Measurements from ENCODE around the gene YWHAG. TPM values are rescaled to one million over a fixed set of nuclear protein-coding genes. Genes with fewer than 3 reads are reported as not detected.

The YWHAG gene
- total and polyA plus RNA-seq, 2 of the 13 experiments (the other 11 are each of a cell fraction or from before 2014, with no cell fraction given), result 36.9 to 67.5 TPM

GRCh38 chr7:76303202-76304147 is 55.3 kb downstream of the YWHAG start (continued):
- no peak; the same call in 1 of the 2 replicates for TF ChIP-seq HDAC1 (CRISPR knock-in tag; IDR thresholded peaks at IDR 0.05)
- TF ChIP-seq ZFYVE20 (CRISPR knock-in tag; IDR thresholded peaks at IDR 0.05; ENCODE audit: borderline replicate concordance, low read depth), result no peak
- no peak for TF ChIP-seq RNF2 (conservative IDR thresholded peaks at IDR 0.05; ENCODE audit: low read depth)
- TF ChIP-seq ZBTB38 (CRISPR knock-in tag; IDR thresholded peaks at IDR 0.05), result no peak; the same call in 1 of the 2 replicates
- TF ChIP-seq RNF219 (CRISPR knock-in tag; IDR thresholded peaks at IDR 0.05), result no peak
- no peak for TF ChIP-seq ZIK1 (CRISPR knock-in tag; IDR thresholded peaks at IDR 0.05; ENCODE audit: borderline replicate concordance, low read depth)
- TF ChIP-seq KDM6A (CRISPR knock-in tag; IDR thresholded peaks at IDR 0.05; ENCODE audit: low read depth), result no peak
- no peak for TF ChIP-seq RXRB (CRISPR knock-in tag; IDR thresholded peaks at IDR 0.05; ENCODE audit: borderline replicate concordance)
- TF ChIP-seq ZNF788 (CRISPR knock-in tag; IDR thresholded peaks at IDR 0.05; ENCODE audit: borderline replicate concordance), result no peak
- TF ChIP-seq ZNF460 (CRISPR knock-in tag; IDR thresholded peaks at IDR 0.05; ENCODE audit: borderline replicate concordance), result no peak
- TF ChIP-seq PHF8 (CRISPR knock-in tag; IDR thresholded peaks at IDR 0.05), result peak; percentile 38; the same call in 1 of the 2 replicates
- peak; percentile 98 for TF ChIP-seq ZNF770 (CRISPR knock-in tag; IDR thresholded peaks at IDR 0.05)
- no peak for TF ChIP-seq ATAD3A (CRISPR knock-in tag; IDR thresholded peaks at IDR 0.05)
- TF ChIP-seq ZNF619 (CRISPR knock-in tag; IDR thresholded peaks at IDR 0.05), result no peak
- TF ChIP-seq SMARCC2 (IDR thresholded peaks at IDR 0.05), result no peak
- no peak for TF ChIP-seq ZNF616 (CRISPR knock-in tag; IDR thresholded peaks at IDR 0.05; ENCODE audit: low read depth)
- TF ChIP-seq ZBTB7B (CRISPR knock-in tag; IDR thresholded peaks at IDR 0.05), result no peak
- TF ChIP-seq MAFK (conservative IDR thresholded peaks at IDR 0.05 in 1 of 2, IDR thresholded peaks at IDR 0.05 in 1 of 2; ENCODE audit: low read length in 2 of 2), result no peak
- no peak for TF ChIP-seq ZNF292 (CRISPR knock-in tag; IDR thresholded peaks at IDR 0.05; ENCODE audit: borderline replicate concordance, low read depth)
- TF ChIP-seq ZNF772 (CRISPR knock-in tag; IDR thresholded peaks at IDR 0.05), result no peak
- TF ChIP-seq ASH2L (IDR thresholded peaks at IDR 0.05; ENCODE audit: insufficient read length, low read depth, low read length), result no peak
- TF ChIP-seq, protein P1, sequence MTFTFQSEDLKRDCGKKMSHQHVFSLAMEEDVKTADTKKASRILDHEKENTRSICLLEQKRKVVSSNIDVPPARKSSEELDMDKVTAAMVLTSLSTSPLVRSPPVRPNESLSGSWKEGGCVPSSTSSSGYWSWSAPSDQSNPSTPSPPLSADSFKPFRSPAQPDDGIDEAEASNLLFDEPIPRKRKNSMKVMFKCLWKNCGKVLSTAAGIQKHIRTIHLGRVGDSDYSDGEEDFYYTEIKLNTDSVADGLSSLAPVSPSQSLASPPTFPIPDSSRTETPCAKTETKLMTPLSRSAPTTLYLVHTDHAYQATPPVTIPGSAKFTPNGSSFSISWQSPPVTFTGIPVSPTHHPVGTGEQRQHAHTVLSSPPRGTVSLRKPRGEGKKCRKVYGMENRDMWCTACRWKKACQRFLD (CRISPR knock-in tag; IDR thresholded peaks at IDR 0.05; ENCODE audit: borderline replicate concordance), result 0 out of 2 replicates have a peak, but pooled peaks have one; percentile 31
- TF ChIP-seq SP1 (IDR thresholded peaks at IDR 0.05), result no peak
- TF ChIP-seq SP1 (CRISPR knock-in tag; IDR thresholded peaks at IDR 0.05), result peak; percentile 57
